ENCODE results near the gene NEK2.
"Not testable (repeated sequence)": the region's sequence is repeated elsewhere in the genome, so short reads cannot be mapped to it uniquely, and the experiment has no call there.

Gene NEK2

DNA sequence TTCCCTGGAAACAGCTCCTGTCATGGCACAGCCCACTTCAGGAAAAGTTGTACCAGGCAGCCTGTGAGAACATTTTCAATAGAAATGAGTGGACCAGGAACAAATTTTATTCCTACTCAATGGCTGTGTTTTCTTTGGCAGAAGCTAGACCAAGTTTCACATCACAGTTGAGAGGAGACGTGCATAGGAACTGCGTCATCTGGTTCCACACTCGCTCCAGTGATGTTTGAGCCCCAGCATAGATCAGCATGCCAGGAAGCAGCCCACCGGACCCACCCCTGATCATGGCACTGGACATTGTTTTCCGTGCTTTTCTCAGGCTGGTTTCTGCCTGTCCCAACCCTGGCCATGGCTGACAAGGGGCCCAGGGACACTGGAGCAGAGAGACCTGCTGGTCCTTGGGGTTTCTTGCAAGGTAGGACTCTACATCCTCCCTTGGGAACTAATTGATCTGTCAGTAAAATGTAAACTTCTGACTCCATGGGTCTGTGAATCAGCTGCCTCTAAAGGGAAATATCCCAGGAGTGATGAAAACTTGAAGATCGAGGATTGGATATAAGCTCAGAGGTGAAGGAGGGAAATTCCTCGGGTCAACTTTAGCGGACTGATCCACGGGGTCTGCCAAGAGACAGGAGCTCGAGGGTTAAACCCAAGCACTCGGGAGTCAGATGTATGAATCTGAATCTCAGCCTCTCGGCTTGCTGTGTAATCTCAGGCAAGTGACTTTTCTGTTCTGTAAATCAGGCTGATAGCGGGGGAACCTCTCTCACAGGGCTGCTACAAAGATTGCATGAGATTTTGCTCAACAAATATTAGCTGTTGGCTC lies 35.7 kb downstream of the NEK2 start:
- in situ Hi-C loops (cut with HindIII; ENCODE audit: low pct_ligation_motif_present, low pct_unique_long_range_greater_than_20kb, low sequenced_read_pairs): no loop called here
- DNase-seq: peak; percentile 94

DNA sequence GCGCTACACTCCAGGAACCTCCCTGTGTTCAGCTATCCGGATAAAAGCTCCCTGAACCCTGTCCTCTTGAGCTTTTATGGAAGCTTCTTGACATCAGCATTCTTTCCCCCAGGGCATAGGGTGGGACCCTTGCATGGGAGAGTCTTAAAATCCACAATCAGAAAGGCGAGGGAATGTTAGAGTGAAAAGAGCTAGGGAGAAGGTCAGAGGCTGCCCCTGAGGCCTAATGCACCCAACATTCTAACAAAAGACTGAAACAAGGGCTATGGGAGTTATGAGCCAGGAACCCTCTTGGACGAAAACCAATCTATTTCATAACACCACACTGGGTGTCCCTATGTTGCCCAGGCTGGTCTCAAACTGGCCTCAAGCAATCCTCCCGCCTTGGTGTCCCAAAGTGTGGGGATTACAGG lies 36.7 kb downstream of the NEK2 start:
- DNase-seq: no peak
- in situ Hi-C loops (cut with HindIII; ENCODE audit: low pct_ligation_motif_present, low pct_unique_long_range_greater_than_20kb, low sequenced_read_pairs): no loop called here

DNA sequence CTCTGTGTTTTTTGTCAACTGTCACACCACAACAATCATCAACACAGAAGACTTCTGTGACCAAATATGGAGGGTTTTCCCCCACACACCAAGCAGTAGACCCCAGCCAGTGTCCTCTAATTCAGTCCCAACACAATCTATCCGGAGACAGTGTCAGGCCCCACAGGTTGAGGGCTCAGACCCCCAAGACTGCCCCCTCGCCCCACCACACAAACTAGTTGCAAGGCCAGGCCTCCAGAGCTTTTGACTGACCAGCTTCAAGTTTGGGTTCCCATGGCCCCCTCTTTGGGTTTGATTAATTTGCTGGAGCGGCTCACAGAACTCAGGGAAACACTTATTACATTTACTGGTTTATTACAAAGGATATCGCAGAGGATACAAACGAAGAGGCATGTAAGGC lies 37.2 kb downstream of the NEK2 start:
- in situ Hi-C loops (cut with HindIII; ENCODE audit: low pct_ligation_motif_present, low pct_unique_long_range_greater_than_20kb, low sequenced_read_pairs): no loop called here
- DNase-seq: no peak

DNA sequence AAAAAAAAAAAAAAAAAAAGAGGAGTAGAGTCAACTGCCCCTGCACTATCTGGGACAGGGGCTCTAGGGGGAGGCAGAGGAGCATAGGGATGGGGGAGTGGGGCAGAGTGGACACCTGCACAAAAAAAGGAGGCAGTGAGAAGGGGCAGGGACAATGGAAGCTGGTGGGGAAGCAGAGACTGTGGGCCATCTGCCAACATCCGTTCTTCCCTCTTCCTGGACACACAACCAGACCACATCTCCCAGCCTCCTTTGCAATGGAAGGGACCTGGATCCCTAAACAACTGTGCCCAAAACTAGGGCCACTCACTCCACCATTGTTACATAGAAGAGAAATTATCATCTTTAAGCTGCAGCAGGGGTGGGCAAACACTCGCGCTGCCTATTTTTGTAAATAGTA lies 38.4 kb downstream of the NEK2 start:
- no peak for DNase-seq
- in situ Hi-C loops (cut with HindIII; ENCODE audit: low pct_ligation_motif_present, low pct_unique_long_range_greater_than_20kb, low sequenced_read_pairs): no loop called here

DNA sequence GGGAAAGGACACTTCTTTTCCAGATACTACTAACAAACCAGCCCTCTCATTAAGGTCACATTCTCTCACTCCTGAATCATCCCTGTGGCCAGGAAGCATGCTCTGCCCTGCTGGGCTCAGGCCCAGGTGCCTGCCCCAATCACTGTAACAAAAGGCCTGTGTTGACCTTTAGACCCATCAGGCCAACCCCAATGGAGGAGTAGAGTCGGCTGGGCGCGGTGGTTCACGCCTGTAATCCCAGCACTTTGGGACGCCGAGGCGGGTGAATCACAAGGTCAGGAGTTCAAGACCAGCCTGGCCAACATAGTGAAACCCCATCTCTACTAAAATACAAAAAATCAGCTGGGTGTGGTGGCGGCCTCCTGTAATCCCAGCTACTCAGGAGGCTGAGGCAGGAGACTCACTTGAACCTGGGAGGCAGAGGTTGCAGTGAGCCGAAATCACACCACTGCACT lies 38.8 kb downstream of the NEK2 start:
- peak; percentile 92 for DNase-seq
- in situ Hi-C loops (cut with HindIII; ENCODE audit: low pct_ligation_motif_present, low pct_unique_long_range_greater_than_20kb, low sequenced_read_pairs): not testable (repeated sequence)

DNA sequence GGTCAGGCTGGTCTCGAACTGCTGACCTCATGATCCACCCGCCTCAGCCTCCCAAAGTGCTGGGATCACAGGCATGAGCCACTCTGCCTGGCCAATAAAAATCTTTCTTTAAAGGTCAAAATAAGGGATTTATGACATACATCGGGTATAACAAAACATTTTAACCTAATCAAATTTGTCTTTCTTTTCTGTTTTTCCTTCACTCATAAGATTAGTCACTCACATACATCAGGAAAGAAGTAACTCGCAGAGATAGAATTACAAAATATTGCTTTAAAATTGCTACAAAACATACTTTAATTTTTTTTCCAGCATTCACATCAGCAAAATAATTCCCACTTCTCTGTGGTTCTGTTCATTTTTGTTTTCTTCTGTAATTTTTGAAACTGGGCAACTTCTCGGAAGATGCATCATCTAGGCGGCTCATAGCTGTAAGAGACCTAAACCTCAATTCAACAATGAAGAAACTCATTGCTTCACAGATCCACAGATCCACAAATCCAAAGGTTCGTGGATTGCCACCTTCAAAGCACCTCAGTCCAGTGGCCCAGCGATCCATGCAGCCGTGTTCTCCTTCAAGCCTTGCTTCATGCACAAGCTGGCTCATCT lies 39.7 kb downstream of the NEK2 start:
- in situ Hi-C loops (cut with HindIII; ENCODE audit: low pct_ligation_motif_present, low pct_unique_long_range_greater_than_20kb, low sequenced_read_pairs): no loop called here
- DNase-seq: no peak

DNA sequence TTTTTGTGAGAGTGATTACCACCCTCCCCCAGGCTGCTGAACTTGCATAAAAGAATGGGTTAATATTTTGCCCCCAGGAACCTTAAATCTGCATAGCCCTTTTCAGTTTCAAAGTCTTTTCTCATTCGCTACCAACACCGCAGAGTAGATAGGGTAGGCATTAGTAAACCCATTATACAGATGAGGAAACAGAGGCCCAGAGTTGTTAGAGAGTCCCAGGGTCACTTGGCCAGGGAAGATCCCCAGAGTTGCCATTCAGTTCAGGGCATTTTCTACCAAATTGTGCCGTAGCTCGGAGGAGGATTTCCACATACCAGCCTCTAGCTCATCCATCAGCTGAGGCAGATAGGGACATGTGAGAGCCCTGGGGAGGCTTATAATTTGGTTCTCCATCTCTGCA lies 40.5 kb downstream of the NEK2 start:
- in situ Hi-C loops (cut with HindIII; ENCODE audit: low pct_ligation_motif_present, low pct_unique_long_range_greater_than_20kb, low sequenced_read_pairs): no loop called here
- no peak for DNase-seq

DNA sequence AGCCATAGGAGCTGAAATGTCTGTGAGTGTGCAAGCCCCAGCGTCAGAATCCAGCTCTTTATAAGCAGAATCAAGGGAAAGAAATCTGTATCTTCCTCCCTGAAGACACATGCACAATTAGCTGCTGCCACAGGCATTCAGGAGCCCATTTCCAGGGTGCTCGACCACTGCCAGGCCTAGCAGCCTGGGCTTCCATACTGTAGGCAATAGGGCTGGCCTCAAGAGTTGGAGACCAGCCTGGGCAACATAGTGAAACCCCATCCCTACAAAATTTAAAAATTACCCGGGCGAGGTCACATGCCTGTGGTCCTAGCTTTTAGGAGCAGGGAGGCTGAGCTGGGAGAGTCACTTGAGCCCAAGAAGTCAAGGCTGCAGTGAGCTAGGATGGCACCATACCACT lies 41.0 kb downstream of the NEK2 start:
- in situ Hi-C loops (cut with HindIII; ENCODE audit: low pct_ligation_motif_present, low pct_unique_long_range_greater_than_20kb, low sequenced_read_pairs): no loop called here

DNA sequence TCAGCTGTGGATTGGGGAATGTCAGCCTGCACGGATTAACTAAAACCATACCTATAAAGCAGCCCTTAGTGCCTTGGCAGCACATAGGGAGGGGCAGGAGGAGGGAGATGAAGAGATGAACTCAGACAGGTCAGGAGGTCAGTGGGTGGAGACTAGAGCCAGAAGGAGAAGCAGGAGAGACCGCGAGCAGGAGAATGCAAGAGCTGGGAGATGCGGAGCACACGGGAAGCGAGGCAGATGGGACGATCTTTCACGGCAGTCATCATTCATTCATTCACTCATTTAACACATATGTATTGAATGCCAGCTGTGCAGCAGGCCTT lies 41.9 kb downstream of the NEK2 start:
- no peak for DNase-seq
- in situ Hi-C loops (cut with HindIII; ENCODE audit: low pct_ligation_motif_present, low pct_unique_long_range_greater_than_20kb, low sequenced_read_pairs): no loop called here

More for the DNA sequence above, 41.0 kb downstream of the NEK2 start:
- no peak for DNase-seq

DNA sequence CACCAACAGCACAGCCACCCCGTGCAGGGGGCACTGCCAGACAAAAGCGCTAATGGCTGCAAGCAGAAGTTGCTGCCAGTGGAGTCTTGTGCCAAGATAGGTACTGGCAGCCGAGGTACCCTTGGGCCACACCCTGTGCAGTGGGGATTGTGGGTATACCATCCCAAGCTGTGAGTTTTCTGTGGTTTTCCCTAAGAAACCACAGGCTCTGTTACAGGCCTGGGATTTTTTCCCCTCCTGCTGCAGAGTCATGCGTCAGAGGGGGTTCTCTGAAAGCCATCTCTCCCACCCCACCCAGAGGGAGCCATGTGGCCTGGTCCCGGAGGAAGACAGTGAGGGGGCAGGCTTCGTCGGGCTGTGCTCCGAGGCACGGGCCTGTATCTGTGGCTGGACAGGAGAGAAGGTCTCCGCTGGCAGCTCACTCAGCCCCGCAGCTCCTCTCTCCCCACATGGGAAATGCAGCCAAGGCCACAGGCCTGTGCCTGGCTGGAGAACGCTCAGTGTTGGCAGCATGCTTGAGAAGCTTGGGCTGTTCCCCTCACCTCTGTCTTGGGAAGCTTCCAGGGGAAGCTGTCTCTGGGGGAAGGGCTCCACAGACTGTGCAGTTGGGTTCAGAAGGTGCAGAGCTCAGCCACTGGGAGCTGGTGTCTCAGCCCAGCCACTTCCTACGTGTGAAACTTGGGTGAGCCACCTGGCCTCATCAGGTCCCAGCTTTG lies 42.5 kb downstream of the NEK2 start:
- peak; percentile 83 for DNase-seq
- in situ Hi-C loops (cut with HindIII; ENCODE audit: low pct_ligation_motif_present, low pct_unique_long_range_greater_than_20kb, low sequenced_read_pairs): no loop called here

DNA sequence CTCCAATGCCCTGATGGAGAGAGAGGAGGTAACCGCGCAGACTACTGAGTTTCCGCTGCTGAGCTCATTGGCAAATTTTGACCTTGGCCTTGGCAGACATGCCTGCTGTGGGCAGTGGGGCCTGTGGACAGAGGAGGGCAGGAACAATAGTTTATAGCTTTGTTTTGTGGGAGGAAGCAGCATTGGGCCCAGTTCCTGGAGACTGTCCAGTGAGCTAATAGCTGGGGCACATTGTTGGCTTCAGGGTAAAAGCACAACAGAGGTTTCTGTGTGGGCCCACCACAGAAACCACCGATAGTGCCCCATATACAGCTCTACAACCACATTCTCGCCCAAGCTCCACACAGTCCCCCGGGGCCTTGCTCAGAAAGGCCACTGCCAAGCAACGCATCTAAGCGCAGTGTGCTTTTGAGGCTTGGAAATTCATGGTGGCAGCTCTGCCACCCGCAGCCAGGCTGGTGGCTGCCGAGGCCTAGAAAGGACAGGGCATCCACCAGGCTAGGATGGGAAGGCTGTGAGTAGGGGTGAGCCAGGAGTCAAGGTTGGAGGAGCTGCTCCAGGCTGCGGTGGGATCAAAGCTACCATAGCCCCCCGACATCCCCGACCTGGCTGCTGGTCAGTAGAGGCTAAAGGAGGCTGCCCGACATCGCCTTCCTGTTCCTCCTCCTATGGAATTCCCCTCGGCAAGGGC lies 43.2 kb downstream of the NEK2 start:
- in situ Hi-C loops (cut with HindIII; ENCODE audit: low pct_ligation_motif_present, low pct_unique_long_range_greater_than_20kb, low sequenced_read_pairs): no loop called here

DNA sequence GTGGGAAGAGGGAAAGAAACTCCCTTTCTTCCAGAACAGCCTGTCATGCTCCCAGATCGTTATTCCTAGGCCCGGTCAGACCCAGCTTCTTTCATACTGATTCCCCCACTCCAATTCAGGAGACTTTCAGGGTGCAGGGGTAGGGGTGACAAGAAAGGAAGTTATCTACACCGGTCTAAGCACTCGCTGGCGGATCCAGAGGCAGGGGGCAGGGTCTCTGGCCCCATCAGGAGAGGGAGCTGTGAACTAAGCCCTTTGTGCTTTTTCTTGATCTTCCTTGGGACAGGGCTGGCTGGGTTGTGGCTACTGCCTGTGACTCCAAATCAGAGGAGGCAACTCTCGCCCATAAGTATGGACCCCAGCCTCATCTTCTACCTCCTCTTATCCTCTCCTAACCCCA lies 44.3 kb downstream of the NEK2 start:
- in situ Hi-C loops (cut with HindIII; ENCODE audit: low pct_ligation_motif_present, low pct_unique_long_range_greater_than_20kb, low sequenced_read_pairs): no loop called here
- DNase-seq: no peak

More for the DNA sequence above, 43.2 kb downstream of the NEK2 start:
- no peak for DNase-seq

DNA sequence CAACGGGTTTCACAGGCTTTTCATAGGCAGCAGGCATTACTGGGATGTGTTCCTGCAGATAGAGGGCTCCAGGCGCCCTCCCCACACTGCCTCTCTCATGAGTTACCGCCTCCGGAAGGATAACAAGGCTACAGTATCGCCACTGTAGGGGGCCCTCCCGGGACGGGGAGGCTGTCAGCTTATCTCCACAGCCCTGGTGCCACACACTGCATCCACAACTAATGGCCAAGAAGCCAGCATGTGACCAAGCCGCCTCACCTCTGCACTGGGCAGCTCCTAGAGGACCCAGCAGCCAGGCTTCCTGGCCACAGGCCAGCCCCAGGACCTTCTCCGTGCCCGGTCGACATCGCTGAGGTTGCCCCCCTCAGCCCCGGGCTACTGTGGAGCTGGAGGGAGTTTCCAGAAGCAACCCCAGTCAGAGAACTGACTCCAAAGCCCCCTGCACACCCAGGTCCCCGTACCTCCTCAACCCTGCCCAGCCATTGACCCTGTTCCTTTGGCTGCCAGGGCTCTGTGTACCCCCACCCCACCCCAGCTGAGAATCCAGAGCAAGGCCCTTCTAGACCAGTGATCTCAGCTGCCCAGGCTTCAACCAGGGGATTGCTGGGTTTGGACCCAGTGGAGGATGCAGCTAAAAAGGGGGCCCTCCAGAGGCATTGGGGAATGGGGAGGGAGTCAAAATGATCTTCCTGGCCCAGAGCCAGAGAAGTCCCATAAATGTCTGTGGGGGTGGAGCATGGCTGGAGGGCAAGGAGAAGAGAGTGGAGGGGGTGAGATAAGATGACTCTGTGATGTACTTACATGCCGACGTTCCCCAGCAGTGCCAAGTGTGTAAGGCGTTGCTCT lies 45.0 kb downstream of the NEK2 start:
- no peak for DNase-seq
- in situ Hi-C loops (cut with HindIII; ENCODE audit: low pct_ligation_motif_present, low pct_unique_long_range_greater_than_20kb, low sequenced_read_pairs): no loop called here

DNA sequence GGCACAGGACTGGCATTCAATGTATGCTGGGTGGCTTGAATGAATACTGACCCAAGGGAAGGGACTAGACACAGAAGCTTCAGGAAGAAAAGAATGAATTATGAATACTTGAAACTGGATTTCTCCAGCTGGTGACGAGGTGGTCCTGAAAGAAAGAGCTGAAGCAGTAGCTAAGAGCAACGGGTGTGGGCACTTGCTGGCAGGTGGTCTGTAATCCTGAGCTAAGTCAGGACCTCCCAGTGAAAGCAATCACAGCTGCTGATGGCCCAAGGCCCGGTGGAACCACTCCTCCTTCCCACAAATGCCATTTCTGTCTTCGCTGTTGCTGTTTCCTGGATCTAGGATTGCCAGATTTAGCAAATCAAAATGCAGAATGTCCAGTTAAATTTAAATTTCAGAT lies 47.0 kb downstream of the NEK2 start:
- in situ Hi-C loops (cut with HindIII; ENCODE audit: low pct_ligation_motif_present, low pct_unique_long_range_greater_than_20kb, low sequenced_read_pairs): no loop called here

DNA sequence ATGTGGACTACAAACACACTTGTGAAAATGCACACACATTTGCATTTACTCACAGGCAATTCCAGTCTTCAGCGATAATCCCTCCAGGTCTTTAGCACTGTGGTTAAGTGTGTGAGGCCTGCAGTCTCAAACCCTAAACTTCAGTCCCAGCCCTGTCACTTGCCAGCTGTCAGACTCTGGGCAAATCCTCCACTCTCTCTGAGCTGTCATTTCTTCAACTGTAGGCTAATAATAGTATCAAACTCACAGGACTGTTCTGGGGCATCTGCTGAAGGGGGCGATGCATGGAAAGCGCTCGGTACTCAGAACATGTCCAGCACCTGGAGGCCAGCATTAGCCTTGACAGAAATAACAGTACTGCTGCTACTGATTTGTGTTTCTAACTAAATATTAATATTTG lies 48.2 kb downstream of the NEK2 start:
- no peak for DNase-seq

More for the DNA sequence above, 47.0 kb downstream of the NEK2 start:
- no peak for DNase-seq

DNA sequence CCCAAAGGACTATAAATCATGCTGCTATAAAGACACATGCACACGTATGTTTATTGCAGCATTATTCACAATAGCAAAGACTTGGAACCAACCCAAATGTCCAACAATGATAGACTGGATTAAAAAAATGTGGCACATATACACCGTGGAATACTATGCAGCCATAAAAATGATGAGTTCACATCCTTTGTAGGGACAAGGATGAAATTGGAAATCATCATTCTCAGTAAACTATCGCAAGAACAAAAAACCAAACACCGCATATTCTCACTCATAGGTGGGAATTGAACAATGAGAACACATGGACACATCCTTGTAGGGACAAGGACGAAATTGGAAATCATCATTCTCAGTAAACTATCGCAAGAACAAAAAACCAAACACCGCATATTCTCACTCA lies 49.6 kb downstream of the NEK2 start:
- DNase-seq; in situ Hi-C loops (cut with HindIII; ENCODE audit: low pct_ligation_motif_present, low pct_unique_long_range_greater_than_20kb, low sequenced_read_pairs): not testable (repeated sequence)

More for the DNA sequence above, 48.2 kb downstream of the NEK2 start:
- in situ Hi-C loops (cut with HindIII; ENCODE audit: low pct_ligation_motif_present, low pct_unique_long_range_greater_than_20kb, low sequenced_read_pairs): no loop called here

DNA sequence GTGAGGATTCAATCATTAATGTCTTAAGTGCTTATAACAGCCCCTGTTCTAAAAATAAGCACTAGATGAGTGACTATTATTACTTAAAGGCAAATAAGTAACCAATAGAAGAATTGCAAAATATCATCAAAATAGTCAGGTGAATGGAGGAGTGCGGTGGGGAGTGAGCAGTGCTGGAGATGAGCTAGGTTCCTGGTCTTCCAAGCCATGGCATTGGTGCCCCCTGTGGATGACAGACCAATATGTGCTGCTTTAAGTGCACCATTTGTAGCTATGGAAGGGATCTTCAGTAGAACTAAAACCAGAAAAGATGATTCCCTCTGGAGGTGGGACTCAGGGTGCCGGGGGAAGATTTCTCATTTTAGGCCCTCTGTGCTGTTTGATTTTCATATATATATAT lies 50.4 kb downstream of the NEK2 start:
- in situ Hi-C loops (cut with HindIII; ENCODE audit: low pct_ligation_motif_present, low pct_unique_long_range_greater_than_20kb, low sequenced_read_pairs): no loop called here
- DNase-seq: peak; percentile 57

DNA sequence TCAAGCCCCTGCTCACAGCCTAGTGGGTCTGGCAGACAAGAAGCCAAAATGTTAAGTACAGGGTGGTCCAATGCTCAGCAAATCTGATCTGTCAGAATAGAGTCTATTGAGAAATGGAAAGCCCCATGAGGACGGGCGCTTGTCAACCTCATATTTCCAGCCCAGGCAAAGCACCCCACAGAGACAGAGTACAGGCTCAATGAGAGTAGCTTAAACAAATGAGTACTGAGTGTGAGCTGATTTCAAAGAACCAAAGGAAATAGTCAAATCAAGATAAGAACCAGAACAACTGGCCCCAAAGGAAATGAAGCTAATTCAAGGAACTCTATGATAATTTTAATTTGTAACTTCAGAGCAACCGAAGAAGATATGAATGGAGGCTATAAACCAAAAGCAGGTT lies 51.9 kb downstream of the NEK2 start:
- in situ Hi-C loops (cut with HindIII; ENCODE audit: low pct_ligation_motif_present, low pct_unique_long_range_greater_than_20kb, low sequenced_read_pairs): no loop called here
- no peak for DNase-seq

Measured in ACHN (cell line).